Measurements from ENCODE around the gene NMD3. TPM values are rescaled to one million over a fixed set of nuclear protein-coding genes. Genes with fewer than 3 reads are reported as not detected.

Gene NMD3
- total RNA-seq, 1 experiment from 2014 or later, result 56.3 TPM

- Mint-ChIP-seq H3K27ac (no peak overlapping the region), H3K27me3 (ENCODE audit: low read depth) (no peaks in the 10 kb centered on the region), H3K4me1 (no peaks in the 10 kb centered on the region), H3K36me3 (peaks cover 36% of the 10 kb centered on the region), H3K9me3 (no peaks in the 10 kb centered on the region), H3K4me3 (no peak overlapping the region)
- ChIA-PET CTCF (no interaction called here), POLR2A (no interaction called here)
- DNase-seq (ENCODE audit: low spot score) (no peak), ATAC-seq (no peak)
- TF ChIP-seq CTCF (IDR thresholded peaks at IDR 0.05) (no peak), ZNF425 (CRISPR knock-in tag; conservative IDR thresholded peaks at IDR 0.05) (no peak)
These were observed 15.1 kb downstream of the NMD3 start for GRCh38 chr3:161236240-161236639.

DNA sequence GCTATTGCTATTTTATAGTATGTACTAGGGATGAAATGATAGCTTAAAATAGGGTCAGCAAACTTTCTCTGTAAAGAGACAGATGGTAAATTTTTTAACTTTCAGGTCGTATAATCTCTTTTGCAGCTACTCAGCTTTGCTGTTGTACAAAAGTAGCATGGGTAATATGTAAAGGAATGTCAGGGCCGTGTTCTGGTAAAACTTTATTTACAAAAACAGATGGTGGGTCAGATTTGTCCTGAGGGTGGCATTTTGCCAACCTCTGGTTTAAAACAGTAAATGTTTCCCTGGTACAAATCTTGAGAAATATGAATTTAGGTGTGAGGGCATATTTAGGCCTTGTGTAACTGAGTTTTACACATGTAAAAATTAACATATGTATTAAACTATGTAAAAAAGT, 18.6 kb downstream of the NMD3 start:
- peaks cover 34% of the 10 kb centered on the region for H3K36me3 Mint-ChIP-seq
- H3K9me3 Mint-ChIP-seq, result no peaks in the 10 kb centered on the region
- ATAC-seq (no peak), DNase-seq (ENCODE audit: low spot score) (no peak)
- POLR2A ChIA-PET, result interaction anchor here (0.6 kb wide), 1 partner anchor 183 kb away, joined by 3 read pairs; no protein-coding TSS in a partner anchor
- no peak overlapping the region for H3K27ac Mint-ChIP-seq
- no peaks in the 10 kb centered on the region for H3K27me3 Mint-ChIP-seq (ENCODE audit: low read depth)
- no peak for TF ChIP-seq SMAD4 (CRISPR knock-in tag; IDR thresholded peaks at IDR 0.05)
- TF ChIP-seq NFE2L1 (CRISPR knock-in tag; IDR thresholded peaks at IDR 0.05), result no peak
- TF ChIP-seq, protein P1, sequence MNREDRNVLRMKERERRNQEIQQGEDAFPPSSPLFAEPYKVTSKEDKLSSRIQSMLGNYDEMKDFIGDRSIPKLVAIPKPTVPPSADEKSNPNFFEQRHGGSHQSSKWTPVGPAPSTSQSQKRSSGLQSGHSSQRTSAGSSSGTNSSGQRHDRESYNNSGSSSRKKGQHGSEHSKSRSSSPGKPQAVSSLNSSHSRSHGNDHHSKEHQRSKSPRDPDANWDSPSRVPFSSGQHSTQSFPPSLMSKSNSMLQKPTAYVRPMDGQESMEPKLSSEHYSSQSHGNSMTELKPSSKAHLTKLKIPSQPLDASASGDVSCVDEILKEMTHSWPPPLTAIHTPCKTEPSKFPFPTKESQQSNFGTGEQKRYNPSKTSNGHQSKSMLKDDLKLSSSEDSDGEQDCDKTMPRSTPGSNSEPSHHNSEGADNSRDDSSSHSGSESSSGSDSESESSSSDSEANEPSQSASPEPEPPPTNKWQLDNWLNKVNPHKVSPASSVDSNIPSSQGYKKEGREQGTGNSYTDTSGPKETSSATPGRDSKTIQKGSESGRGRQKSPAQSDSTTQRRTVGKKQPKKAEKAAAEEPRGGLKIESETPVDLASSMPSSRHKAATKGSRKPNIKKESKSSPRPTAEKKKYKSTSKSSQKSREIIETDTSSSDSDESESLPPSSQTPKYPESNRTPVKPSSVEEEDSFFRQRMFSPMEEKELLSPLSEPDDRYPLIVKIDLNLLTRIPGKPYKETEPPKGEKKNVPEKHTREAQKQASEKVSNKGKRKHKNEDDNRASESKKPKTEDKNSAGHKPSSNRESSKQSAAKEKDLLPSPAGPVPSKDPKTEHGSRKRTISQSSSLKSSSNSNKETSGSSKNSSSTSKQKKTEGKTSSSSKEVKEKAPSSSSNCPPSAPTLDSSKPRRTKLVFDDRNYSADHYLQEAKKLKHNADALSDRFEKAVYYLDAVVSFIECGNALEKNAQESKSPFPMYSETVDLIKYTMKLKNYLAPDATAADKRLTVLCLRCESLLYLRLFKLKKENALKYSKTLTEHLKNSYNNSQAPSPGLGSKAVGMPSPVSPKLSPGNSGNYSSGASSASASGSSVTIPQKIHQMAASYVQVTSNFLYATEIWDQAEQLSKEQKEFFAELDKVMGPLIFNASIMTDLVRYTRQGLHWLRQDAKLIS (CRISPR knock-in tag; IDR thresholded peaks at IDR 0.05; ENCODE audit: borderline replicate concordance), result no peak
- TF ChIP-seq EMX1 (CRISPR knock-in tag; IDR thresholded peaks at IDR 0.05), result no peak
- TF ChIP-seq, protein P2, sequence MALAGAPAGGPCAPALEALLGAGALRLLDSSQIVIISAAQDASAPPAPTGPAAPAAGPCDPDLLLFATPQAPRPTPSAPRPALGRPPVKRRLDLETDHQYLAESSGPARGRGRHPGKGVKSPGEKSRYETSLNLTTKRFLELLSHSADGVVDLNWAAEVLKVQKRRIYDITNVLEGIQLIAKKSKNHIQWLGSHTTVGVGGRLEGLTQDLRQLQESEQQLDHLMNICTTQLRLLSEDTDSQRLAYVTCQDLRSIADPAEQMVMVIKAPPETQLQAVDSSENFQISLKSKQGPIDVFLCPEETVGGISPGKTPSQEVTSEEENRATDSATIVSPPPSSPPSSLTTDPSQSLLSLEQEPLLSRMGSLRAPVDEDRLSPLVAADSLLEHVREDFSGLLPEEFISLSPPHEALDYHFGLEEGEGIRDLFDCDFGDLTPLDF (CRISPR knock-in tag; IDR thresholded peaks at IDR 0.05), result no peak
- no peak for TF ChIP-seq ZNF671 (CRISPR knock-in tag; IDR thresholded peaks at IDR 0.05)
- no peak for TF ChIP-seq TCF7 (CRISPR knock-in tag; IDR thresholded peaks at IDR 0.05; ENCODE audit: low read depth)
- H3K4me3 Mint-ChIP-seq, result no peak overlapping the region
- CTCF ChIA-PET, result no interaction called here
- no peaks in the 10 kb centered on the region for H3K4me1 Mint-ChIP-seq

DNA sequence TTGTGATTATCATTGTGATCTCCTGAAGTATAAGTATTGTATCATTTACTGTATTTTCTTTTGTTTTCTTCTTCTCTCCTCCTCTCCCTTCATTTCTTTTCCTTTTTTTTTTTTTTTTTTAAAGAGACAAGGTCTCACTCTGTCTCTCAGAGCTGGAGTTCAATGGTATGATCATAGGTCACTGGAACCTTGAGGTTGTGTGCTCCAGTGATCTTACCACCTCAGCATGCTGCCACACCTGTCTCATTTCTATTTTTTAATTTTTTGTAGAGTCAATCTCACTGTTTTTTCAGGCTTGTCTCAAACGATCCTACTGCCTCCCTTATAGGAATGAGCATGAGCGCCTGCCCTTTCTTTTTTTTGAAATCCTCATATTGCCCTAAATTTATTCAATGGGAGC, 23.4 kb downstream of the NMD3 start:
- Mint-ChIP-seq H3K27ac (no peak overlapping the region), H3K4me1 (no peaks in the 10 kb centered on the region), H3K9me3 (no peaks in the 10 kb centered on the region), H3K4me3 (no peak overlapping the region), H3K36me3 (peaks cover 25% of the 10 kb centered on the region), H3K27me3 (ENCODE audit: low read depth) (no peaks in the 10 kb centered on the region)
- no peak for ATAC-seq
- CTCF ChIA-PET, result interaction anchor here (0.6 kb wide), 1 partner anchor 127 kb away, joined by 4 read pairs; the partner anchor contains the start of gene SPTSSB
- TF ChIP-seq ZNF416 (CRISPR knock-in tag; IDR thresholded peaks at IDR 0.05) (no peak), STAT6 (CRISPR knock-in tag; conservative IDR thresholded peaks at IDR 0.05; ENCODE audit: low read depth) (no peak), ZNF263 (CRISPR knock-in tag; IDR thresholded peaks at IDR 0.05; ENCODE audit: low read depth) (no peak), ZBTB21 (CRISPR knock-in tag; IDR thresholded peaks at IDR 0.05; ENCODE audit: borderline replicate concordance) (no peak)
- POLR2A ChIA-PET, result interaction anchor here (0.6 kb wide), 1 partner anchor 1393 kb away, joined by 4 read pairs; no protein-coding TSS in a partner anchor
- no peak for DNase-seq (ENCODE audit: low spot score)
